SKM-1 (cell line): ENCODE measurements around the gene CD276.
"Not testable (repeated sequence)": the region's sequence is repeated elsewhere in the genome, so short reads cannot be mapped to it uniquely, and the experiment has no call there.

Experiments
- DNase-seq: peaks from one replicate; lab custom pipeline; 2025; ENCODE audit not compliant: unreplicated experiment; lab: John Stamatoyannopoulos, UW

The CD276 gene

GRCh38 chr15:73709686-73710085, 25.5 kb downstream of the CD276 start:
- no peak for DNase-seq

GRCh38 chr15:73710321-73710720, 26.1 kb downstream of the CD276 start:
- DNase-seq: no peak

- DNase-seq: no peak
Measured at GRCh38 chr15:73711526-73711925, 27.3 kb downstream of the CD276 start.

- no peak for DNase-seq
Measured at GRCh38 chr15:73712107-73712506, 27.9 kb downstream of the CD276 start.

GRCh38 chr15:73714695-73715301, 30.6 kb downstream of the CD276 start:
- DNase-seq: no peak

GRCh38 chr15:73715417-73715816, 31.2 kb downstream of the CD276 start:
- DNase-seq: no peak

GRCh38 chr15:73716417-73716816, 32.2 kb downstream of the CD276 start:
- no peak for DNase-seq

GRCh38 chr15:73717206-73717605, 33.0 kb downstream of the CD276 start:
- DNase-seq: no peak

GRCh38 chr15:73717802-73718201, 33.6 kb downstream of the CD276 start:
- DNase-seq: no peak

- no peak for DNase-seq
Measured at GRCh38 chr15:73718694-73719093, 34.5 kb downstream of the CD276 start.

- DNase-seq: no peak
Measured at GRCh38 chr15:73722425-73722824, 38.2 kb downstream of the CD276 start.

- no peak for DNase-seq
Measured at GRCh38 chr15:73723191-73723590, 39.0 kb downstream of the CD276 start.

- DNase-seq: no peak
Measured at GRCh38 chr15:73724212-73724611, 40.0 kb downstream of the CD276 start.

- DNase-seq: no peak
Measured at GRCh38 chr15:73727330-73727976, 43.3 kb downstream of the CD276 start.

GRCh38 chr15:73732051-73732450, 47.9 kb downstream of the CD276 start:
- DNase-seq: not testable (repeated sequence)

- DNase-seq: no peak
Measured at GRCh38 chr15:73732930-73733329, 48.7 kb downstream of the CD276 start.

GRCh38 chr15:73737535-73737934, 53.4 kb downstream of the CD276 start:
- DNase-seq: no peak

GRCh38 chr15:73740152-73741048, 56.2 kb downstream of the CD276 start:
- no peak for DNase-seq

GRCh38 chr15:73741321-73741836, 57.2 kb downstream of the CD276 start:
- no peak for DNase-seq

GRCh38 chr15:73744293-73744692, 60.1 kb downstream of the CD276 start:
- DNase-seq: no peak

GRCh38 chr15:73745073-73745472, 60.9 kb downstream of the CD276 start:
- DNase-seq: no peak

GRCh38 chr15:73746261-73746660, 62.1 kb downstream of the CD276 start:
- DNase-seq: no peak
